Prostate gland (tissue), 2 donors: Measurements from ENCODE around the gene CRISPLD2.

Experiments used
- CTCF ChIP-seq, 4 experiments: fragments of 200-600 bp in 2 of 4; fragments of 450-650 bp in 2 of 4; sonication (generic) in 2 of 4; IDR thresholded peaks; 1 replicate in 3 of 4; 2 replicates in 1 of 4; pipeline ENCODE4 v1.5.1; 2016 to 2019; ENCODE audit warnings: antibody characterized with exemption in 4 of 4, mild to moderate bottlenecking in 2 of 4, moderate library complexity in 2 of 4
- POLR2A ChIP-seq: fragments of 450-650 bp; IDR thresholded peaks from one replicate; pipeline ENCODE4 v1.6.1; 2016; ENCODE audit warnings: antibody characterized with exemption, mild to moderate bottlenecking

DNA sequence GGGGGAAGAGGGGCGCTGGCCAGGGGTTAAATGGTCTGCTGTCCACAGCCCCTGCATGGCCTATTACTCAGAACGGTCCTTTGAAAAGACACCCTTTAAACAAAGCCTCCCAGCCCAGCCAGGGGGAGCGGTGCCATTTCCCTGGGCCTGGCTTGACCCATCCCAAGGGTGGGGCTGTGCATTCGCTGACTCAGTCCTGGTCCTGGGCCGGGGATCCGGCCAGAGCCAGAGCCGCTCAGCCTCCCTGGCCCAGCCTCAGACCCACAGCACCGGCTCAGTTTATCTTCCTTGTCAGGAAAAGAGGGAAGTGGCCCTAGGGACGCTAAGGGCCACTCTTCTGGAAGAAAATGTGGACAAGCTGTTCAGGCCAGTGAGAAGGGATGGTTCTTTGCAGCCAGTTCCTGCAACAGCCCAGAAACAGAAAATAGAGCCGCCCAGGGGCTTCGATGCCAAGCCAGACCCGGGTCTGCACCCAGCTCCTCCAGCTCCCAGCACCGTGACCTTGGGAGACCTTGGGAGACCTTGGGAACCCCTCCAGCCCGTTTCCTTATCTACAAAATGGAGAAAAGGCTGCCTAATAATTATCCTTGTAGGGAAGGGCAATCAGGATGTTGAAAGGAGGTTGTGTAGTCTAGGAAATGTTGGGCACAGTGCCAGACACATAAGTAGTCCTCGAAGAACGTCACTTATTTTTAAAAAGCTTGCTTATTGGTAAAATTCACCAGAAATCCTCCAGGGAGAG lies 109.1 kb downstream of the CRISPLD2 start:
- TF ChIP-seq CTCF (IDR thresholded peaks at IDR 0.05) (no peak), POLR2A (no peak)
